IMR-90 (cell line): ENCODE data around the gene MRPL4. TPM values are rescaled to one million over a fixed set of nuclear protein-coding genes. Genes with fewer than 3 reads are reported as not detected.

ENCODE experiments used
- ATAC-seq: fragments of 200-7000 bp; cut with Tn5 transposase; 2 replicates; pipeline ENCODE4 v1.9.1; 2020; ENCODE audit warnings: low read depth, mild to moderate bottlenecking, moderate library complexity
- BruUV-seq: library from RNA; stranded (reverse); fragments of 400-500 nt; replicated peaks from 2 replicates; lab custom pipeline; 2021; lab: Mats Ljungman, UMichigan
- CTCF ChIA-PET: fragments of 300-600 bp; formaldehyde crosslinking; extraction: SDS; loops from one replicate; lab custom pipeline; 2021; ENCODE audit warnings: antibody characterized with exemption; lab: Yijun Ruan, JAX
- POLR2A ChIA-PET: fragments of 300-600 bp; sonication (Branson Sonifier 250); formaldehyde crosslinking; loops from one replicate; lab custom pipeline; 2022; ENCODE audit warnings: antibody characterized with exemption; ENCODE audit not compliant: unreplicated experiment; lab: Charles Lee
- DNase-seq: peaks from one replicate; pipeline ENCODE4 v3.0.0; 2013
- H2AFZ ChIP-seq: replicated peaks from 2 replicates; pipeline ENCODE3; 2013; ENCODE audit warnings: low read length, mild to moderate bottlenecking; ENCODE audit not compliant: poor library complexity
- H2AK5ac ChIP-seq: 2 replicates; pipeline ENCODE4 v1.6.1; 2013; ENCODE audit warnings: low read depth, low read length, inconsistent platforms
- H2AK9ac ChIP-seq: replicated peaks from 2 replicates; pipeline ENCODE3; 2013; ENCODE audit warnings: mild to moderate bottlenecking, low read depth, low read length, moderate library complexity; ENCODE audit not compliant: poor library complexity
- H2BK120ac ChIP-seq: 2 replicates; pipeline ENCODE4 v1.6.1; 2013; ENCODE audit warnings: low read depth, low read length, inconsistent platforms
- H2BK15ac ChIP-seq: 3 replicates; pipeline ENCODE4 v1.6.1; 2013; ENCODE audit warnings: low read depth, low read length, inconsistent platforms
- H2BK20ac ChIP-seq: 2 replicates; pipeline ENCODE4 v1.6.1; 2013; ENCODE audit warnings: low read depth, mild to moderate bottlenecking, inconsistent platforms, low read length, moderate library complexity
- H2BK5ac ChIP-seq: 2 replicates; pipeline ENCODE4 v1.6.1; 2013; ENCODE audit warnings: mild to moderate bottlenecking, low read depth, low read length, inconsistent platforms; ENCODE audit not compliant: poor library complexity, severe bottlenecking
- H3K14ac ChIP-seq: replicated peaks from 2 replicates; pipeline ENCODE4 v1.6.1; 2013; ENCODE audit warnings: low read depth, low read length, inconsistent platforms
- H3K18ac ChIP-seq: 2 replicates; pipeline ENCODE4 v1.6.1; 2013; ENCODE audit warnings: low read depth, low read length, control low read depth
- H3K23ac ChIP-seq: 2 replicates; pipeline ENCODE4 v1.6.1; 2013; ENCODE audit warnings: low read depth, low read length, inconsistent platforms
- H3K27ac ChIP-seq: 2 replicates; pipeline ENCODE4 v1.5.1; 2013; ENCODE audit warnings: mild to moderate bottlenecking, control low read depth, low read length; ENCODE audit not compliant: insufficient read depth
- H3K27me3 ChIP-seq: 2 replicates; pipeline ENCODE4 v1.6.1; 2013; ENCODE audit warnings: low read length; ENCODE audit not compliant: control insufficient read depth, insufficient read depth
- H3K36me3 ChIP-seq: 2 replicates; pipeline ENCODE4 v1.6.1; 2013; ENCODE audit warnings: low read length, mixed read lengths; ENCODE audit not compliant: control insufficient read depth, insufficient read depth
- H3K4ac ChIP-seq: 2 replicates; pipeline ENCODE4 v1.6.1; 2013; ENCODE audit warnings: low read depth, low read length, inconsistent platforms
- H3K4me1 ChIP-seq: 2 replicates; pipeline ENCODE4 v1.6.1; 2013; ENCODE audit warnings: low read length, mixed read lengths; ENCODE audit not compliant: control insufficient read depth, insufficient read depth
- H3K4me2 ChIP-seq: 2 replicates; pipeline ENCODE4 v1.6.1; 2013; ENCODE audit warnings: low read depth, mild to moderate bottlenecking, control low read depth, low read length, moderate library complexity
- H3K4me3 ChIP-seq: 2 replicates; pipeline ENCODE4 v1.5.1; 2013; ENCODE audit warnings: low read depth, mild to moderate bottlenecking, control low read depth, low read length, moderate library complexity; ENCODE audit not compliant: insufficient read depth
- H3K56ac ChIP-seq: 2 replicates; pipeline ENCODE4 v1.6.1; 2013; ENCODE audit warnings: low read length, inconsistent platforms; ENCODE audit not compliant: insufficient read depth; ENCODE audit errors: extremely low read depth
- H3K79me1 ChIP-seq, 2 experiments: 2 replicates each; pipeline ENCODE4 v1.6.1; 2013; ENCODE audit warnings: low read length in 2 of 2, inconsistent platforms in 1 of 2, low read depth in 1 of 2
- H3K9ac ChIP-seq: 2 replicates; pipeline ENCODE4 v1.6.1; 2013; ENCODE audit warnings: low read depth, low read length, control low read depth
- H3K9me1 ChIP-seq: 2 replicates; pipeline ENCODE4 v1.6.1; 2013; ENCODE audit warnings: low read length, inconsistent platforms; ENCODE audit not compliant: insufficient read depth
- H3K9me3 ChIP-seq: 2 replicates; pipeline ENCODE4 v1.6.1; 2013; ENCODE audit warnings: low read length; ENCODE audit not compliant: control insufficient read depth, insufficient read depth
- H4K20me1 ChIP-seq: 2 replicates; pipeline ENCODE4 v1.6.1; 2013; ENCODE audit warnings: low read length, inconsistent platforms; ENCODE audit not compliant: insufficient read depth
- H4K5ac ChIP-seq: 2 replicates; pipeline ENCODE4 v1.6.1; 2013; ENCODE audit warnings: mild to moderate bottlenecking, low read depth, low read length, control low read depth
- H4K8ac ChIP-seq, 2 experiments: 2 replicates each; pipeline ENCODE4 v1.6.1; 2013; ENCODE audit warnings: low read depth in 2 of 2, low read length in 2 of 2, control low read depth in 1 of 2, inconsistent platforms in 1 of 2
- H4K91ac ChIP-seq: 2 replicates; pipeline ENCODE4 v1.6.1; 2013; ENCODE audit warnings: low read depth, low read length, inconsistent platforms; ENCODE audit not compliant: insufficient read depth
- BHLHE40 ChIP-seq: fragments of 150-350 bp; IDR thresholded peaks from 2 replicates; pipeline ENCODE4 v1.6.1; 2016; ENCODE audit warnings: mild to moderate bottlenecking, low read depth, low read length
- CEBPB ChIP-seq: IDR thresholded peaks from 2 replicates; pipeline ENCODE4 v1.6.1; 2012; ENCODE audit warnings: low read depth, low read length, improper control_type of control experiment
- CTCF ChIP-seq: conservative IDR thresholded peaks from 2 replicates; pipeline ENCODE4 v1.5.1; 2012; ENCODE audit warnings: mild to moderate bottlenecking, low read depth, low read length, improper control_type of control experiment
- FOS ChIP-seq: fragments of 150-350 bp; IDR thresholded peaks from 2 replicates; pipeline ENCODE4 v1.6.1; 2016; ENCODE audit warnings: low read depth, low read length
- MAZ ChIP-seq: IDR thresholded peaks from 2 replicates; pipeline ENCODE4 v1.6.1; 2012; ENCODE audit warnings: low read depth, mild to moderate bottlenecking, low read length, improper control_type of control experiment, moderate library complexity, borderline replicate concordance
- MXI1 ChIP-seq: IDR thresholded peaks from 2 replicates; pipeline ENCODE4 v1.6.1; 2012; ENCODE audit warnings: low read depth, mild to moderate bottlenecking, low read length, moderate library complexity, borderline replicate concordance
- NFE2L2 ChIP-seq: fragments of 150-350 bp; IDR thresholded peaks from 2 replicates; pipeline ENCODE4 v1.6.1; 2016; ENCODE audit warnings: low read depth, mild to moderate bottlenecking, low read length
- POLR2A ChIP-seq: IDR thresholded peaks from 2 replicates; pipeline ENCODE4 v1.6.1; 2012; ENCODE audit warnings: mild to moderate bottlenecking, low read depth, low read length
- RAD21 ChIP-seq: IDR thresholded peaks from 2 replicates; pipeline ENCODE4 v1.6.1; 2012; ENCODE audit warnings: low read length, improper control_type of control experiment
- WGBS, 2 experiments: methylation state at CpG; one replicate each; pipeline versions ENCODE4 v1.1.5 to v1.1.7; 2013; ENCODE audit warnings: missing lambda C conversion rate in 2 of 2; ENCODE audit not compliant: insufficient read length in 1 of 2; ENCODE audit errors: extremely low coverage in 2 of 2; 5-methylcytosine and 5-hydroxymethylcytosine counted together
- dilution Hi-C: fragments of 300-500 bp; cut with HindIII; formaldehyde crosslinking; loops from one replicate; pipeline ENCODE4 v1.14.3; 2018; ENCODE audit warnings: low sequenced_read_pairs; ENCODE audit not compliant: unreplicated experiment
- in situ Hi-C: fragments of 300-500 bp; cut with MboI; formaldehyde crosslinking; loops from 3 replicates; pipeline ENCODE4 v1.14.3; 2019; ENCODE audit warnings: low sequenced_read_pairs, inconsistent platforms, mixed read lengths
- intact Hi-C: fragments of 100-400 bp; cut with micrococcal nuclease; formaldehyde crosslinking; loops from 2 replicates; pipeline ENCODE4 v1.10.0; 2022
- polyA plus RNA-seq, 3 experiments: library from polyadenylated mRNA; depleted of rRNA; stranded (reverse); fragments of >200 nt; gene quantifications; 2 replicates each; pipeline ENCODE4 v1.2.3, GENCODE V29; 2012; ENCODE audit warnings: low replicate concordance in 1 of 3
- total RNA-seq: library from RNA; depleted of rRNA; stranded (reverse); fragments of >200 nt; gene quantifications from 2 replicates; pipeline ENCODE4 v1.2.3, GENCODE V29; 2012
- TF ChIP-seq, protein P1 (sequence below): fragments of 150-350 bp; IDR thresholded peaks from 2 replicates; pipeline ENCODE4 v1.6.1; 2016; ENCODE audit warnings: low read depth, mild to moderate bottlenecking, low read length, moderate library complexity, borderline replicate concordance
- TF ChIP-seq, protein P2 (sequence below): fragments of 150-350 bp; IDR thresholded peaks from 2 replicates; pipeline ENCODE4 v1.6.1; 2017; ENCODE audit warnings: mild to moderate bottlenecking, antibody characterized with exemption, low read length, low read depth

Gene MRPL4
- total and polyA plus RNA-seq, 2 of the 4 experiments (the other 2 are of a cell fraction), result 32.8 to 108 TPM

- Histone ChIP-seq H3K9ac (no peak overlapping the region), H2AK9ac (peak overlapping the region; percentile 95), H4K5ac (no peak overlapping the region), H3K23ac (peak overlapping the region; percentile 6; the same call in 1 of the 2 replicates), H2AK5ac (no peak overlapping the region), H3K18ac (peak overlapping the region; percentile 7; the same call in 1 of the 2 replicates), H3K4me2 (0 out of 2 replicates have a peak overlapping the region, but pooled peaks have one; percentile 5), H3K9me1 (peaks cover 5% of the 10 kb centered on the region), H3K14ac (0 out of 2 replicates have a peak overlapping the region, but pooled peaks have one; percentile 82), H3K56ac (no peak overlapping the region), H3K4me3 (no peak overlapping the region), H3K4ac (peak overlapping the region; percentile 93), H2AFZ (peak overlapping the region; percentile 91), H2BK20ac (peak overlapping the region; percentile 42), H3K27ac (peak overlapping the region; percentile 66), H4K20me1 (no peaks in the 10 kb centered on the region), H2BK15ac (peak overlapping the region; percentile 86; the same call in 1 of the 3 replicates), H3K27me3 (no peaks in the 10 kb centered on the region), H2BK120ac (peak overlapping the region; percentile 98), H2BK5ac (peak overlapping the region; percentile 90), H3K9me3 (no peaks in the 10 kb centered on the region), H4K91ac (no peak overlapping the region; the same call in 1 of the 2 replicates), H3K79me1 (no peaks in the 10 kb centered on the region), H3K4me1 (peaks cover 12% of the 10 kb centered on the region), H4K8ac (peak overlapping the region; percentile 13 to 85; a peak in 2 of 4 replicates), H3K36me3 (no peaks in the 10 kb centered on the region)
- in situ Hi-C loops, result no loop called here
- ATAC-seq, result peak; percentile 89
- peak; percentile 91 for DNase-seq
- no CpG with 5 or more reads among the region's 12 CpGs for WGBS, 2 experiments
- TF ChIP-seq, protein P1, sequence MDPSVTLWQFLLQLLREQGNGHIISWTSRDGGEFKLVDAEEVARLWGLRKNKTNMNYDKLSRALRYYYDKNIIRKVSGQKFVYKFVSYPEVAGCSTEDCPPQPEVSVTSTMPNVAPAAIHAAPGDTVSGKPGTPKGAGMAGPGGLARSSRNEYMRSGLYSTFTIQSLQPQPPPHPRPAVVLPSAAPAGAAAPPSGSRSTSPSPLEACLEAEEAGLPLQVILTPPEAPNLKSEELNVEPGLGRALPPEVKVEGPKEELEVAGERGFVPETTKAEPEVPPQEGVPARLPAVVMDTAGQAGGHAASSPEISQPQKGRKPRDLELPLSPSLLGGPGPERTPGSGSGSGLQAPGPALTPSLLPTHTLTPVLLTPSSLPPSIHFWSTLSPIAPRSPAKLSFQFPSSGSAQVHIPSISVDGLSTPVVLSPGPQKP, result no peak
- no peak for TF ChIP-seq CTCF
- peak; percentile 80 for TF ChIP-seq BHLHE40
- TF ChIP-seq POLR2A, result no peak
- TF ChIP-seq, protein P2, sequence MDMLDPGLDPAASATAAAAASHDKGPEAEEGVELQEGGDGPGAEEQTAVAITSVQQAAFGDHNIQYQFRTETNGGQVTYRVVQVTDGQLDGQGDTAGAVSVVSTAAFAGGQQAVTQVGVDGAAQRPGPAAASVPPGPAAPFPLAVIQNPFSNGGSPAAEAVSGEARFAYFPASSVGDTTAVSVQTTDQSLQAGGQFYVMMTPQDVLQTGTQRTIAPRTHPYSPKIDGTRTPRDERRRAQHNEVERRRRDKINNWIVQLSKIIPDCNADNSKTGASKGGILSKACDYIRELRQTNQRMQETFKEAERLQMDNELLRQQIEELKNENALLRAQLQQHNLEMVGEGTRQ, result 0 out of 2 replicates have a peak, but pooled peaks have one; percentile 23
- TF ChIP-seq NFE2L2, result no peak
- no peak for TF ChIP-seq CEBPB
- peak; percentile 83 for TF ChIP-seq MXI1
- no peak for TF ChIP-seq FOS
- peak; percentile 72; the same call in 1 of the 2 replicates for TF ChIP-seq MAZ
- 0 out of 2 replicates have a peak, but pooled peaks have one; percentile 9 for TF ChIP-seq RAD21
- ChIA-PET POLR2A (no interaction called here), CTCF (interaction anchor here (0.6 to 0.9 kb wide), 2 partner anchors 12 to 294 kb away, joined by 4 to 7 read pairs; no protein-coding TSS in a partner anchor)
- intact Hi-C loops, result loop anchor here (1.0 kb wide), 1 partner anchor 12 kb away; no protein-coding TSS in a partner anchor
- BruUV-seq, result no TSS peak
- dilution Hi-C loops, result no loop called here
These were observed 13.7 kb upstream of the MRPL4 start for GRCh38 chr19:10238172-10238783.
